IPS-NIHi11 (cell line): ENCODE measurements around the gene MIDN.

Experiments used
- DNase-seq: peaks from one replicate; pipeline ENCODE4 v3.0.0; 2012; ENCODE audit warnings: mixed read lengths, low spot score

Gene MIDN

GRCh38 chr19:1258707-1259205, 10.4 kb downstream of the MIDN start:
- DNase-seq, result no peak

GRCh38 chr19:1259206-1259875, 11.0 kb downstream of the MIDN start:
- peak; percentile 38 for DNase-seq

GRCh38 chr19:1259876-1260748, 11.7 kb downstream of the MIDN start:
- DNase-seq, result no peak

GRCh38 chr19:1260749-1261537, 12.6 kb downstream of the MIDN start:
- DNase-seq, result peak; percentile 90

- DNase-seq, result no peak
Observed at GRCh38 chr19:1261538-1261797, 13.1 kb downstream of the MIDN start.

GRCh38 chr19:1261798-1262622, 13.6 kb downstream of the MIDN start:
- DNase-seq, result no peak

GRCh38 chr19:1262623-1263123, 14.3 kb downstream of the MIDN start:
- no peak for DNase-seq

GRCh38 chr19:1263188-1263587, 14.8 kb downstream of the MIDN start:
- no peak for DNase-seq

- no peak for DNase-seq
Observed at GRCh38 chr19:1264801-1265614, 16.6 kb downstream of the MIDN start.

- DNase-seq, result no peak
Observed at GRCh38 chr19:1265615-1266128, 17.3 kb downstream of the MIDN start.

- DNase-seq, result peak; percentile 71
Observed at GRCh38 chr19:1266129-1266915, 17.9 kb downstream of the MIDN start.

- no peak for DNase-seq
Observed at GRCh38 chr19:1266916-1267476, 18.6 kb downstream of the MIDN start.

GRCh38 chr19:1267477-1268225, 19.3 kb downstream of the MIDN start:
- DNase-seq, result no peak

- no peak for DNase-seq
Observed at GRCh38 chr19:1268226-1269064, 20.1 kb downstream of the MIDN start.

- DNase-seq, result peak; percentile 89
Observed at GRCh38 chr19:1269065-1269477, 20.7 kb downstream of the MIDN start, which contains the start of gene CIRBP. Gene CIRBP, plus strand, starts transcription at chr19:1269332. Its CDS starts 1,602 bp downstream, at chr19:1270934.

GRCh38 chr19:1269478-1270212, 21.3 kb downstream of the MIDN start:
- peak; percentile 82 for DNase-seq
